Activated CD4-positive, CD25-positive, alpha-beta regulatory T cell treated with anti-CD3 and anti-CD28 coated beads, Interleukin-2, amount 50 U/mL, for 16 hours (primary cell): Measurements from ENCODE around the gene CERS5.
"Not testable (repeated sequence)": the region's sequence is repeated elsewhere in the genome, so short reads cannot be mapped to it uniquely, and the experiment has no call there.

ENCODE experiments used
- DNase-seq: peaks from one replicate; pipeline ENCODE4 v3.0.0-alpha.2; 2020; ENCODE audit warnings: low read depth, low spot score

Gene CERS5

GRCh38 chr12:50187084-50187900 is 20.1 kb upstream of the CERS5 start:
- no peak for DNase-seq

DNA sequence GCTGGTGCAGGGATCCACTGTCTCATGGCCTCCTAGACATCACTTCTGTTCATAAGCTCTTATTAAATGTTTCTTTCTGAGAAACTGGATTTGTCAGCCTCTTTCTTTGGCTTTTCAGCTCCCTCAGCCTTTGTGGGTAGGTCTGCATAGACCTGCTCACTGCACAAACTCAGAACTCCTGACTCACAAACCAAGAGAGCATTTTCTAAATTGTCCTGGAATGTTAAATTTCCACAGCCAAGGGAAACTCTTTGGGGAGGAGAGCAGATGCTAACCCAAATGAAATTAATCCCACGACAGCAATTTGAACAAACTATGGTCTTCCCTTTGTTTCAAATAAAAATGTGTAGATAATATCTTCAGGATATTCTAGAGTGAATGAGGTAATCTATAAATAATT is 19.5 kb upstream of the CERS5 start:
- no peak for DNase-seq

GRCh38 chr12:50185970-50186663 is 18.9 kb upstream of the CERS5 start:
- no peak for DNase-seq

GRCh38 chr12:50185301-50185895 is 18.2 kb upstream of the CERS5 start:
- DNase-seq: no peak

GRCh38 chr12:50184261-50184660 is 17.1 kb upstream of the CERS5 start:
- no peak for DNase-seq

DNA sequence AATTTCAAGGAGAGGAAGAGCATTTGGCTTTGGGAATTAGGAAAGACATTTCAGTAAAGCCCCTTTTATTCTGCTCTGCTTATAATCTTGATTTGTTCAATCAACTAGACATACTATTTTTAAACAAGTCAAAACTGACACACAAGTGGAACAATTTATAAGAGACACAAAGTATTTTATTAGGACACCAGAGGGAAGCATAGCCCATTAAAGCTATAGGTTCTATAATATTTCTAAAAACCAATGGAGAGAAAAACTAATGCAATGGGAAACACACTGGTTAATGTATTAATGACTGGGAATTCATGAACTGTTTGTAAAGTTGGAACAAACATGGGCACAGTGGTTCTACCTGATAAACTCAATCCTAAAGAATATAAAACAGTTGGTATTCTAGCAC is 15.3 kb upstream of the CERS5 start:
- no peak for DNase-seq

- DNase-seq: no peak
Observed at GRCh38 chr12:50181691-50182090, 14.5 kb upstream of the CERS5 start.

DNA sequence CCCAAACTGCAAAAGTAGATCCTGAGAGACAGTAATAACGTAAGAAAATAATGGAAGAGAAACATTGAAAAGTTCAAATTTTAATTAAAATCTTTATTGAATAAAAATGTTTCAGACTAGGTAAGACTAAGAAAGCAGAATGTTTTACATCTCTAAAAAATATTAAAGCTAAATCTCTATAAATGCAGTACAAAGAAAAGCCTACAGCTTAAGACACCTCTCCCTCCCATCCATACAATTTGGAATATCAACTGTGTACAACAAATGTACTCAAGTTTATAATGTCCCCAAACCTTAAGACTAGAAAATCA is 8.5 kb upstream of the CERS5 start:
- DNase-seq: no peak

DNA sequence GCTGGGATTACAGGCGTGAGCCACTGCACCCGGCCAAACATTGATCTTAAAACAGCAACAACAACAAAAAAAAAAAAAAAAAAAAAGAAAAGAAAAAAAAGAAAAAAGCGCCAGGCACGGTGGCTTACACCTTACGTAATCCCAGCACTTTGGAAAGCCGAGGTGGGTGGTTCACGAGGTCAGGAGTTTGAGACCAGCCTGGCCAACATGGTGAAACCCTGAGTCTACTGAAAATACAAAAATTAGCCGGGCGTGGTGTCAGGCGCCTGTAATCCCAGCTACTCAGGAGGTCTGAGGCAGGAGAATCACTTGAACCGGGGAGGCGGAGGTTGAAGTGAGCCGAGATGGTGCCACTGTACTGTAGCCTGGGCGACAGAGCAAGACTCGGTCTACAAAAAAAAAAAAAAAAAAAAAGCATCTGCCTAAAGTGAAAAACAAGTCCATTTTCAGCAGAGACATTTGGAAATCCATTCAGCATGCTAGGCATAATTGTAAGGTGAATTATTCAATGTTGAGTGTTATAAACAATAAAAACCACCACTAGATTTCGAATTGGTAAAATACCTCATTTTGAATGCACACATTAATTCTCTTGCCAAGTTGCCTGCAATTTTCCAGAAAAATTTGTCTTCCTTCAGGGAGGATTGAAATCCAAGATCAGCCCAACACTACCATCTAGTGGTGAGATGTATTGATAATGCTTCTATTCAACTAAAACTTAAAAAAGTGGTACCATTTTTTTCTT is 8.0 kb upstream of the CERS5 start:
- no peak for DNase-seq

DNA sequence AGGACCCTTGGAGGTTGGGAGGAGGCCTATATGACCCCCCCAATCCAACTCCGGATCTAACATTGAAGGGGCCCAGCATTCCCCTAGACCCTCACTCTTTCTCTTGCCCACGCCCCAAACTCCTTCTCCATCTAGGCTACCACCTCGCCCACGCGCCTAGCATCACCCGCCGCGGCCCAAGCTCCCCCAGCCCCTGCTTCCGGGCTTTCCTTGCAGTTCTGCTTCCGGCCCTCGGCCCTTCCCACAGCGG is 445 bp downstream of the CERS5 start:
- DNase-seq: no peak

DNA sequence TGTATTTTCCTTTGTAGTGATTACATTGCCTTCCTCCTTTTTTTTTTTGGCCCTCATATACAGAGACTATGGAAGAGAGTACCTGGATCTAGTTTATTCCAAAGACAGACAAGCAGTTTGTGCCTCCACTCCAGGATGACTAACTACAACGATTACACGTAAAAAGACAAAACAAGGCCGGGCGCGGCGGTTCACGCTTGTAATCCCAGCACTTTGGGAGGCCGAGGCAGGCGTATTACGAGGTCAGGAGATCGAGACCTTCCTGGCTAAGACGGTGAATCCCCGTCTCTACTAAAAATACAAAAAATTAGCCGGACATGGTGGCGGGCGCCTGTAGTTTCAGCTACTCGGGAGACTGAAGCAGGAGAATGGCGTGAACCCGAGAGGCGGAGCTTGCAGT is 2.2 kb downstream of the CERS5 start:
- no peak for DNase-seq

- no peak for DNase-seq
Observed at GRCh38 chr12:50162230-50162629, 4.9 kb downstream of the CERS5 start.

DNA sequence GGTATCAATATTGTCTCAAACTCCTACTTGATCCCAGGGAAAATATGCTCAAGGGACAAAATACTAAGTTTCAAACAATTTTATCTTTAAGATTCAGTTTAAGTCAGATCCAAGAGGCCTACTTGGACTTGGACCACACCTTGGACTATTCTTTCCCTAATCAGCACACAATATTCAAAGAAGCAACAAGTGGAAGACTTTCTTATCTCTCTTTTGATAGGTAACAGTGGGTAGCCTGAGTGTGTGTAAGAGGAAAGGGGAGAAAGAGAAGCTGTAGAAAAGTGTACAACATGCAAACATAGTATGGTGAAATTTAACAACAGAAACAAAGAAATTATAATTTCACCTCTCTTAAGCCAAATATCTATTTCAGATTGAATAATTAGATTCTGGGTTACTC is 6.5 kb downstream of the CERS5 start:
- no peak for DNase-seq

DNA sequence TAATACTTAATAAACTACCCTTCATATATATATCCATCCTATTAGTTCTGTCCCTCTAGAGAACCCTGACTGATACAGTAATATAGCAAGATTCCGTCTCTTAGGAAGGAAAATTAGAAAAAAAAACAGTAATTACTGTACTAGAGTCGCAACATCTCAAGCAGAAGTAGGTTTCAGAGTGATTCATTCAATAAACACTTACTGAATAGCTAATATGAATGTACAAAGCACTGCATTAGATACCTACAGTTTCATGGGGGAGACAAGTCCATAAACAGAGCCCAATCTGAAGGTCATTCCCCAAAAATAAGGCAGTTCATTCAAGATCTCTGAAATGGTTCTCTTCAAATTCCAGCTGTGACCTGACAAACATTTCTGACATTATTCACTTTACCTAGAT is 9.9 kb downstream of the CERS5 start:
- no peak for DNase-seq

DNA sequence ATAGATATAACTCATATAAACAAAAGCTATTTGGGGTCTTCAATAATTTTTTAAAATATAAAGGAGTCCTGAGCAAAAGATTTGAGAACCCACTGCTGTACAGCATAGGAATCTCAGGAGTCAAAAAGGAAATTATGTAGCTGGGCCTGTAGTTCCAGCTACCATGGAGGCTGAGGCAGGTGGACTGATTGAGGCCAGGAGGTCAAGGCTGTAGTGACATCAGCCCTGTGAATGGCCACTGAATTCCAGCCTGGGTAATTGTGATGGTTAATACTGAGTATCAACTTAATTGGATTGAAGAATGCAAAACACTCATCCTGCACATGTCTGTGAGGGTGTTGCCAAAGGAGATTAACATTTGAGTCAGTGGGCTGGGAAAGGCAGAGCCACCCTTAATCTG is 10.5 kb downstream of the CERS5 start:
- DNase-seq: no peak

GRCh38 chr12:50154947-50155346 is 12.2 kb downstream of the CERS5 start:
- DNase-seq: not testable (repeated sequence)

DNA sequence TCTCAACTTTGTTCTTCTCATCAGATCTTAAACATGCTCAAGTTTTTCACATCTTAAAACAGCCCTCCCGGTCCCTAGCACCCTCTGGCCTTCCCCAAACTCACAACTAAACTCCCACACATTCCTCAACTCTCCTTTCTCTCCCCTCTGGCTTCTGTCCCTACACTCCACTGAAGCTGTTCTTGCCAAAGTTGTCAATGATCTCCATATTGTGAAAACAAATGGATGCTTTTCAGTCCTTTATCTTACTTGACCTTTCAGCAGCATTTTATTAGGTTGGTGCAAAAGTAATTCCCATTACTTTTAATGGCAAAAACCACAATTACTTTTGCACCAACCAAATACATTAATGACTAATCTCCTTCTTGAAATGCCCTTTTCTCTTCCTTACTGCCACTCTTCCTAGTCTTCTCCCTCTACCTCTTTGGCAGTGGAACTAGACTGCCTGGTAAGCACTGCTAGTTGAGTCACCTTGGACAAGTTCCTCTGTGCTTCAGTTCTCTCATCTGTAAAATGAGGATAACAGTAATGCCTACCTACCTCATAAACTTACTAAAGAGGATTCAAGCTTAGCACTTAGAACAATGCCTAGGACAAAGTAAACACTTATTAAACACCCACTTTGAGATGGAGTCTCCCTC is 16.0 kb downstream of the CERS5 start:
- no peak for DNase-seq

DNA sequence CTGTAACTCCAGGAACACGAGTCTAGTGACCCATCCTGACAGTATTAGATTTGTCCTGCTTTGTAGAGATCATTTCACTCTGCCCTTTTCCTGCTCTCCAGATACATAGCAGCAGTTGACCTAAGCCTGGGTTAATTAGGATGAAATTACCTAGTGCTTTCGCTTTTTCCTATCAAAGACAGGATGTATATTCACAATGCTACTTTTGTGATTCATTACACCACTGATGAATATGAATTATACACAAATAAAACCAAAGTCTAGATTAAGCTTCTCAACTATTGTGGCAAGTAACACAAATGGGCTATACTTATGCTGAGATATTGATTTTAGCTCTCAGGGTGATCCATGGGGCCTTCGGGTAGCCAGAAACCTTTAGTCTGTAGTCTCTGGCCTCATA is 17.9 kb downstream of the CERS5 start:
- DNase-seq: no peak

GRCh38 chr12:50148011-50148410 is 19.2 kb downstream of the CERS5 start:
- DNase-seq: not testable (repeated sequence)

DNA sequence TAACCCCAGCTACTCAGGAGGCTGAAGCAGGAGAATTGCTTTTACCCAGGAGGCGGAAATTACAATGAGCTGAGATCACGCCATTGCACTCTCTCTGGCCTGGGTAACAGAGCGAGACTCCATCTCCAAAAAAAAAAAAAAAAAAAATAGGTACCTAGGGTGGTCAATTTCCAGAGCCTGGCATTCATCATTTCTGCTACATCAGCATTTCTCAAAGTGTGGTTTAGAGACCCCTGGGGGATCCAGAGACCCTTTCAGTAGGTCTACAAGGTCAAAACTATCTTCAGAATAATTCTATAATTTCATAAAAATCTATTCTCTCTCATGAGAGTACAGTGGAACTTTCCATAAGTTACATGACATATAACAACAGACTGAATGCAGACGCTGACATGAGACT is 19.9 kb downstream of the CERS5 start:
- DNase-seq: no peak

- no peak for DNase-seq
Observed at GRCh38 chr12:50145439-50145838, 21.7 kb downstream of the CERS5 start.

GRCh38 chr12:50142993-50143392 is 24.2 kb downstream of the CERS5 start:
- no peak for DNase-seq
